GM23338 (cell line): ENCODE measurements around the gene ARHGDIA. TPM values are rescaled to one million over a fixed set of nuclear protein-coding genes. Genes with fewer than 3 reads are reported as not detected.

Experiments
- ATAC-seq: fragments of 200-7000 bp; cut with Tn5 transposase; 3 replicates; pipeline ENCODE4 v1.9.1; 2020
- DNase-seq: peaks from one replicate; pipeline ENCODE4 v3.0.0-alpha.2; 2015; ENCODE audit warnings: low spot score
- H2AFZ ChIP-seq: fragments of 200-600 bp; sonication (generic); 2 replicates; pipeline ENCODE4 v1.8.0; 2016; ENCODE audit warnings: antibody characterized with exemption, mild to moderate bottlenecking, moderate library complexity
- H3F3A ChIP-seq: fragments of 200-600 bp; sonication (generic); replicated peaks from 2 replicates; pipeline ENCODE4 v1.8.0; 2017; ENCODE audit warnings: antibody characterized with exemption, mixed run types, low read depth
- H3K27ac ChIP-seq: fragments of 200-600 bp; sonication (generic); 2 replicates; pipeline ENCODE4 v1.6.1; 2016; ENCODE audit warnings: low read depth
- H3K27me3 ChIP-seq: fragments of 200-600 bp; sonication (generic); 2 replicates; pipeline ENCODE4 v1.8.0; 2016; ENCODE audit warnings: mild to moderate bottlenecking, mixed run types, moderate library complexity; ENCODE audit not compliant: insufficient read depth
- H3K36me3 ChIP-seq: fragments of 200-600 bp; sonication (generic); 2 replicates; pipeline ENCODE4 v1.8.0; 2016; ENCODE audit warnings: mild to moderate bottlenecking; ENCODE audit not compliant: insufficient read depth
- H3K4me1 ChIP-seq: fragments of 200-600 bp; sonication (generic); 2 replicates; pipeline ENCODE4 v1.8.0; 2016; ENCODE audit warnings: mild to moderate bottlenecking, moderate library complexity; ENCODE audit not compliant: insufficient read depth
- H3K4me2 ChIP-seq: fragments of 200-600 bp; sonication (generic); 2 replicates; pipeline ENCODE4 v1.7.1; 2017; ENCODE audit warnings: mixed run types
- H3K4me3 ChIP-seq: fragments of 200-600 bp; sonication (generic); 2 replicates; pipeline ENCODE4 v1.6.1; 2016; ENCODE audit warnings: mixed run types
- H3K79me2 ChIP-seq: fragments of 200-600 bp; sonication (generic); replicated peaks from 2 replicates; pipeline ENCODE4 v1.8.0; 2017; ENCODE audit warnings: mild to moderate bottlenecking; ENCODE audit not compliant: insufficient read depth
- H3K9me2 ChIP-seq: fragments of 200-600 bp; sonication (generic); 2 replicates; pipeline ENCODE4 v1.8.0; 2017; ENCODE audit not compliant: insufficient read depth
- H4K20me1 ChIP-seq: fragments of 200-600 bp; sonication (generic); replicated peaks from 2 replicates; pipeline ENCODE4 v1.8.0; 2017; ENCODE audit warnings: mild to moderate bottlenecking; ENCODE audit not compliant: insufficient read depth
- H3K27ac Mint-ChIP-seq: 2 replicates; pipeline ENCODE4 v1.8.0; 2020; ENCODE audit warnings: inconsistent platforms, mild to moderate bottlenecking, moderate library complexity, mixed read lengths
- H3K27me3 Mint-ChIP-seq: 3 replicates; pipeline ENCODE4 v1.8.0; 2022; ENCODE audit warnings: low read depth, mild to moderate bottlenecking, moderate library complexity, mixed read lengths, inconsistent platforms; ENCODE audit not compliant: insufficient read depth, poor library complexity
- H3K36me3 Mint-ChIP-seq: 3 replicates; pipeline ENCODE4 v1.8.0; 2021; ENCODE audit warnings: low read depth, mild to moderate bottlenecking, inconsistent platforms, moderate library complexity, mixed read lengths
- H3K4me1 Mint-ChIP-seq: 3 replicates; pipeline ENCODE4 v1.8.0; 2020; ENCODE audit warnings: mild to moderate bottlenecking, inconsistent platforms, mixed read lengths
- H3K4me3 Mint-ChIP-seq: 3 replicates; pipeline ENCODE4 v1.8.0; 2021; ENCODE audit warnings: moderate library complexity, mild to moderate bottlenecking, inconsistent platforms, mixed read lengths
- H3K9me3 Mint-ChIP-seq: 3 replicates; pipeline ENCODE4 v1.8.0; 2020; ENCODE audit warnings: moderate library complexity, mild to moderate bottlenecking, inconsistent platforms, mixed read lengths
- EZH2 ChIP-seq: fragments of 200-600 bp; sonication (generic); IDR thresholded peaks from one replicate; pipeline ENCODE4 v1.8.0; 2017; ENCODE audit warnings: antibody characterized with exemption, mild to moderate bottlenecking, low read depth; ENCODE audit not compliant: unreplicated experiment
- EZH2phosphoT487 ChIP-seq: fragments of 200-600 bp; sonication (generic); IDR thresholded peaks from one replicate; pipeline ENCODE4 v1.8.1; 2018; ENCODE audit warnings: antibody characterized with exemption; ENCODE audit not compliant: unreplicated experiment
- JUNB ChIP-seq: IDR thresholded peaks from one replicate; pipeline ENCODE4 v1.6.1; 2016; ENCODE audit warnings: antibody characterized with exemption; ENCODE audit not compliant: unreplicated experiment
- NANOG ChIP-seq: IDR thresholded peaks from 2 replicates; pipeline ENCODE4 v1.6.1; 2016; ENCODE audit warnings: antibody characterized with exemption, borderline replicate concordance
- POLR2AphosphoS5 ChIP-seq: IDR thresholded peaks from 2 replicates; pipeline ENCODE4 v1.6.1; 2016; ENCODE audit warnings: antibody characterized with exemption, low read depth
- STAT1 ChIP-seq: IDR thresholded peaks from one replicate; pipeline ENCODE4 v1.6.1; 2016; ENCODE audit warnings: antibody characterized with exemption; ENCODE audit not compliant: unreplicated experiment
- ZNF114 ChIP-seq: fragments of 250-450 bp; sonication (Bioruptor Pico); IDR thresholded peaks from 2 replicates; pipeline ENCODE4 v1.5.0; 2020; ENCODE audit warnings: mild to moderate bottlenecking, moderate library complexity
- ZNF331 ChIP-seq: fragments of 250-450 bp; sonication (Bioruptor Pico); IDR thresholded peaks from 2 replicates; pipeline ENCODE4 v1.5.0; 2020; ENCODE audit warnings: low read depth, mild to moderate bottlenecking, moderate library complexity
- polyA plus RNA-seq: library from polyadenylated mRNA; unstranded; fragments of >200 nt; fragmentation: Nextera tagmentation; extraction: Ambion mirVana; gene quantifications from 2 replicates; pipeline ENCODE4 v1.2.1, GENCODE V29; 2016
- total RNA-seq: library from RNA; depleted of rRNA; stranded (reverse); fragments of >200 nt; shearing (Covaris generic); gene quantifications from 2 replicates; pipeline ENCODE4 v1.2.3, GENCODE V29; 2014
- TF ChIP-seq, protein P1 (sequence below): IDR thresholded peaks from one replicate; pipeline ENCODE4 v1.6.1; 2018; ENCODE audit warnings: antibody characterized with exemption; ENCODE audit not compliant: unreplicated experiment
- TF ChIP-seq, protein P2 (sequence below): IDR thresholded peaks from 2 replicates; pipeline ENCODE4 v1.6.1; 2016; ENCODE audit warnings: antibody characterized with exemption
- TF ChIP-seq, protein P3 (sequence below), 2 experiments: fragments of 200-600 bp in 1 of 2; sonication (generic) in 1 of 2; conservative IDR thresholded peaks; 2 replicates each; pipeline versions ENCODE4 v1.5.1 to v1.6.1; 2016 to 2017; ENCODE audit warnings: antibody characterized with exemption in 2 of 2, low read depth in 2 of 2, mild to moderate bottlenecking in 2 of 2, moderate library complexity in 1 of 2
- TF ChIP-seq, protein P4 (sequence below): fragments of 250-450 bp; sonication (Bioruptor Pico); IDR thresholded peaks from 2 replicates; pipeline ENCODE4 v1.5.0; 2020; ENCODE audit warnings: mild to moderate bottlenecking, moderate library complexity

ARHGDIA gene
- total and polyA plus RNA-seq, 2 experiments from 2014 or later: 125 to 140 TPM

DNA sequence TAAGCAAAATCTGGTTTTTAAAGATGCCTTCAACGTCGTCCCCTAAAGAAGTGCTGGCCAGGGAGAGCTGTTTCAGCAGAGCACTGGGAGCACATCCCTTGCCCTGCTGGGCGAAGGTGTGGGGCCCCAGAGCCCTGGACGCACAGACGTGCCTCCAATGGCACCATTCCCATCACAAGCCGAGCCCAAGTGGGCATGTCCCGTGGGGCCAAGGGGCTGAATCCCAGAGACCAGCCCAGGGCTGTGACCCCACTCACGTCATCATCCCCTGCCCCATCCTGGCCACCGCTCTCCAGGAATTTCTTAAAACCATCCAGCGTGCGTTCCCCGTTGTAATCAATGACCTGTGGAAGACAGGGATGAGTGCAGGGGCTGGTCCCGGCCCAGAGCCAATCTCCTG, 26.2 kb downstream of the ARHGDIA start (continued):
- TF ChIP-seq POLR2AphosphoS5 (no peak), JUNB (no peak), STAT1 (no peak)
- TF ChIP-seq, protein P1, sequence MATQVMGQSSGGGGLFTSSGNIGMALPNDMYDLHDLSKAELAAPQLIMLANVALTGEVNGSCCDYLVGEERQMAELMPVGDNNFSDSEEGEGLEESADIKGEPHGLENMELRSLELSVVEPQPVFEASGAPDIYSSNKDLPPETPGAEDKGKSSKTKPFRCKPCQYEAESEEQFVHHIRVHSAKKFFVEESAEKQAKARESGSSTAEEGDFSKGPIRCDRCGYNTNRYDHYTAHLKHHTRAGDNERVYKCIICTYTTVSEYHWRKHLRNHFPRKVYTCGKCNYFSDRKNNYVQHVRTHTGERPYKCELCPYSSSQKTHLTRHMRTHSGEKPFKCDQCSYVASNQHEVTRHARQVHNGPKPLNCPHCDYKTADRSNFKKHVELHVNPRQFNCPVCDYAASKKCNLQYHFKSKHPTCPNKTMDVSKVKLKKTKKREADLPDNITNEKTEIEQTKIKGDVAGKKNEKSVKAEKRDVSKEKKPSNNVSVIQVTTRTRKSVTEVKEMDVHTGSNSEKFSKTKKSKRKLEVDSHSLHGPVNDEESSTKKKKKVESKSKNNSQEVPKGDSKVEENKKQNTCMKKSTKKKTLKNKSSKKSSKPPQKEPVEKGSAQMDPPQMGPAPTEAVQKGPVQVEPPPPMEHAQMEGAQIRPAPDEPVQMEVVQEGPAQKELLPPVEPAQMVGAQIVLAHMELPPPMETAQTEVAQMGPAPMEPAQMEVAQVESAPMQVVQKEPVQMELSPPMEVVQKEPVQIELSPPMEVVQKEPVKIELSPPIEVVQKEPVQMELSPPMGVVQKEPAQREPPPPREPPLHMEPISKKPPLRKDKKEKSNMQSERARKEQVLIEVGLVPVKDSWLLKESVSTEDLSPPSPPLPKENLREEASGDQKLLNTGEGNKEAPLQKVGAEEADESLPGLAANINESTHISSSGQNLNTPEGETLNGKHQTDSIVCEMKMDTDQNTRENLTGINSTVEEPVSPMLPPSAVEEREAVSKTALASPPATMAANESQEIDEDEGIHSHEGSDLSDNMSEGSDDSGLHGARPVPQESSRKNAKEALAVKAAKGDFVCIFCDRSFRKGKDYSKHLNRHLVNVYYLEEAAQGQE: no peak

DNA sequence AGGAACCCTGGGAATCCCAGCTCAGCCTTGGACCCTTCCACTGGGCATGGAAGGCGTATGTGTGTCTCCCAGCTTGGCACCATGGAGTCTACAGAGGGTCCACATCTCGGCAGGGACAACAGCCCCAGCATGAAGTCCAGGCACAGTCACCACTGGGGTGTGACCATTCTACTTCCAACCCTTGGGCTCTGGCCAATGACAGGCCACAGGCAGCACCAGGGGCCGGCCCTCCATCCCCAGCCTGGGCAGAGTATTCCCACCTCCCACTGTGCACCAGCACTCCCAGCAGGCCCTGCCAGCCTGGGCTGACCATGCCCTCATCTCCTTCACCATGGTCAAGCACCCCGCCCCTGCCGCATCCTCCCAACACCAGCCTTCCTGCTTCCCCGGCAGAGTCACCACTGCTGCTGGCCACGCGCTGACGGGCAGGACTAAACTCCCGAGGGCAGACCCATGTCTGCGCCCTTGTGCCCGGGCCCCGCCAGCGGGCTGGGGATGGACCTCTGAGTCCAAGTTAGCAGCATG, 26.7 kb downstream of the ARHGDIA start:
- DNase-seq (no peak), ATAC-seq (no peak)
- Histone ChIP-seq H3K27me3 (no peaks in the 10 kb centered on the region), H3K4me2 (no peak overlapping the region), H3K79me2 (no peaks in the 10 kb centered on the region), H4K20me1 (peaks cover 6% of the 10 kb centered on the region; the same call in 1 of the 2 replicates), H3K4me1 (no peaks in the 10 kb centered on the region), H2AFZ (no peak overlapping the region), H3K9me2 (no peaks in the 10 kb centered on the region), H3K36me3 (peaks cover 7% of the 10 kb centered on the region; the same call in 1 of the 2 replicates), H3K4me3 (no peak overlapping the region), H3K27ac (no peak overlapping the region), H3F3A (peaks cover 8% of the 10 kb centered on the region; the same call in 1 of the 2 replicates)
- Mint-ChIP-seq H3K27ac (no peak overlapping the region), H3K36me3 (peaks cover 34% of the 10 kb centered on the region), H3K4me3 (no peak overlapping the region), H3K4me1 (no peaks in the 10 kb centered on the region; the same call in 2 of the 3 replicates), H3K27me3 (peaks cover 2% of the 10 kb centered on the region), H3K9me3 (no peaks in the 10 kb centered on the region)
- TF ChIP-seq, protein P2, sequence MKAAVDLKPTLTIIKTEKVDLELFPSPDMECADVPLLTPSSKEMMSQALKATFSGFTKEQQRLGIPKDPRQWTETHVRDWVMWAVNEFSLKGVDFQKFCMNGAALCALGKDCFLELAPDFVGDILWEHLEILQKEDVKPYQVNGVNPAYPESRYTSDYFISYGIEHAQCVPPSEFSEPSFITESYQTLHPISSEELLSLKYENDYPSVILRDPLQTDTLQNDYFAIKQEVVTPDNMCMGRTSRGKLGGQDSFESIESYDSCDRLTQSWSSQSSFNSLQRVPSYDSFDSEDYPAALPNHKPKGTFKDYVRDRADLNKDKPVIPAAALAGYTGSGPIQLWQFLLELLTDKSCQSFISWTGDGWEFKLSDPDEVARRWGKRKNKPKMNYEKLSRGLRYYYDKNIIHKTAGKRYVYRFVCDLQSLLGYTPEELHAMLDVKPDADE: no peak
- TF ChIP-seq NANOG (no peak), EZH2phosphoT487 (no peak), EZH2 (no peak), STAT1 (no peak), ZNF114 (no peak), POLR2AphosphoS5 (no peak), JUNB (no peak), ZNF331 (no peak)
- TF ChIP-seq, protein P3, sequence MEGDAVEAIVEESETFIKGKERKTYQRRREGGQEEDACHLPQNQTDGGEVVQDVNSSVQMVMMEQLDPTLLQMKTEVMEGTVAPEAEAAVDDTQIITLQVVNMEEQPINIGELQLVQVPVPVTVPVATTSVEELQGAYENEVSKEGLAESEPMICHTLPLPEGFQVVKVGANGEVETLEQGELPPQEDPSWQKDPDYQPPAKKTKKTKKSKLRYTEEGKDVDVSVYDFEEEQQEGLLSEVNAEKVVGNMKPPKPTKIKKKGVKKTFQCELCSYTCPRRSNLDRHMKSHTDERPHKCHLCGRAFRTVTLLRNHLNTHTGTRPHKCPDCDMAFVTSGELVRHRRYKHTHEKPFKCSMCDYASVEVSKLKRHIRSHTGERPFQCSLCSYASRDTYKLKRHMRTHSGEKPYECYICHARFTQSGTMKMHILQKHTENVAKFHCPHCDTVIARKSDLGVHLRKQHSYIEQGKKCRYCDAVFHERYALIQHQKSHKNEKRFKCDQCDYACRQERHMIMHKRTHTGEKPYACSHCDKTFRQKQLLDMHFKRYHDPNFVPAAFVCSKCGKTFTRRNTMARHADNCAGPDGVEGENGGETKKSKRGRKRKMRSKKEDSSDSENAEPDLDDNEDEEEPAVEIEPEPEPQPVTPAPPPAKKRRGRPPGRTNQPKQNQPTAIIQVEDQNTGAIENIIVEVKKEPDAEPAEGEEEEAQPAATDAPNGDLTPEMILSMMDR (conservative IDR thresholded peaks at IDR 0.05; ENCODE audit: low read depth in 2 of 2): no peak
- TF ChIP-seq, protein P4, sequence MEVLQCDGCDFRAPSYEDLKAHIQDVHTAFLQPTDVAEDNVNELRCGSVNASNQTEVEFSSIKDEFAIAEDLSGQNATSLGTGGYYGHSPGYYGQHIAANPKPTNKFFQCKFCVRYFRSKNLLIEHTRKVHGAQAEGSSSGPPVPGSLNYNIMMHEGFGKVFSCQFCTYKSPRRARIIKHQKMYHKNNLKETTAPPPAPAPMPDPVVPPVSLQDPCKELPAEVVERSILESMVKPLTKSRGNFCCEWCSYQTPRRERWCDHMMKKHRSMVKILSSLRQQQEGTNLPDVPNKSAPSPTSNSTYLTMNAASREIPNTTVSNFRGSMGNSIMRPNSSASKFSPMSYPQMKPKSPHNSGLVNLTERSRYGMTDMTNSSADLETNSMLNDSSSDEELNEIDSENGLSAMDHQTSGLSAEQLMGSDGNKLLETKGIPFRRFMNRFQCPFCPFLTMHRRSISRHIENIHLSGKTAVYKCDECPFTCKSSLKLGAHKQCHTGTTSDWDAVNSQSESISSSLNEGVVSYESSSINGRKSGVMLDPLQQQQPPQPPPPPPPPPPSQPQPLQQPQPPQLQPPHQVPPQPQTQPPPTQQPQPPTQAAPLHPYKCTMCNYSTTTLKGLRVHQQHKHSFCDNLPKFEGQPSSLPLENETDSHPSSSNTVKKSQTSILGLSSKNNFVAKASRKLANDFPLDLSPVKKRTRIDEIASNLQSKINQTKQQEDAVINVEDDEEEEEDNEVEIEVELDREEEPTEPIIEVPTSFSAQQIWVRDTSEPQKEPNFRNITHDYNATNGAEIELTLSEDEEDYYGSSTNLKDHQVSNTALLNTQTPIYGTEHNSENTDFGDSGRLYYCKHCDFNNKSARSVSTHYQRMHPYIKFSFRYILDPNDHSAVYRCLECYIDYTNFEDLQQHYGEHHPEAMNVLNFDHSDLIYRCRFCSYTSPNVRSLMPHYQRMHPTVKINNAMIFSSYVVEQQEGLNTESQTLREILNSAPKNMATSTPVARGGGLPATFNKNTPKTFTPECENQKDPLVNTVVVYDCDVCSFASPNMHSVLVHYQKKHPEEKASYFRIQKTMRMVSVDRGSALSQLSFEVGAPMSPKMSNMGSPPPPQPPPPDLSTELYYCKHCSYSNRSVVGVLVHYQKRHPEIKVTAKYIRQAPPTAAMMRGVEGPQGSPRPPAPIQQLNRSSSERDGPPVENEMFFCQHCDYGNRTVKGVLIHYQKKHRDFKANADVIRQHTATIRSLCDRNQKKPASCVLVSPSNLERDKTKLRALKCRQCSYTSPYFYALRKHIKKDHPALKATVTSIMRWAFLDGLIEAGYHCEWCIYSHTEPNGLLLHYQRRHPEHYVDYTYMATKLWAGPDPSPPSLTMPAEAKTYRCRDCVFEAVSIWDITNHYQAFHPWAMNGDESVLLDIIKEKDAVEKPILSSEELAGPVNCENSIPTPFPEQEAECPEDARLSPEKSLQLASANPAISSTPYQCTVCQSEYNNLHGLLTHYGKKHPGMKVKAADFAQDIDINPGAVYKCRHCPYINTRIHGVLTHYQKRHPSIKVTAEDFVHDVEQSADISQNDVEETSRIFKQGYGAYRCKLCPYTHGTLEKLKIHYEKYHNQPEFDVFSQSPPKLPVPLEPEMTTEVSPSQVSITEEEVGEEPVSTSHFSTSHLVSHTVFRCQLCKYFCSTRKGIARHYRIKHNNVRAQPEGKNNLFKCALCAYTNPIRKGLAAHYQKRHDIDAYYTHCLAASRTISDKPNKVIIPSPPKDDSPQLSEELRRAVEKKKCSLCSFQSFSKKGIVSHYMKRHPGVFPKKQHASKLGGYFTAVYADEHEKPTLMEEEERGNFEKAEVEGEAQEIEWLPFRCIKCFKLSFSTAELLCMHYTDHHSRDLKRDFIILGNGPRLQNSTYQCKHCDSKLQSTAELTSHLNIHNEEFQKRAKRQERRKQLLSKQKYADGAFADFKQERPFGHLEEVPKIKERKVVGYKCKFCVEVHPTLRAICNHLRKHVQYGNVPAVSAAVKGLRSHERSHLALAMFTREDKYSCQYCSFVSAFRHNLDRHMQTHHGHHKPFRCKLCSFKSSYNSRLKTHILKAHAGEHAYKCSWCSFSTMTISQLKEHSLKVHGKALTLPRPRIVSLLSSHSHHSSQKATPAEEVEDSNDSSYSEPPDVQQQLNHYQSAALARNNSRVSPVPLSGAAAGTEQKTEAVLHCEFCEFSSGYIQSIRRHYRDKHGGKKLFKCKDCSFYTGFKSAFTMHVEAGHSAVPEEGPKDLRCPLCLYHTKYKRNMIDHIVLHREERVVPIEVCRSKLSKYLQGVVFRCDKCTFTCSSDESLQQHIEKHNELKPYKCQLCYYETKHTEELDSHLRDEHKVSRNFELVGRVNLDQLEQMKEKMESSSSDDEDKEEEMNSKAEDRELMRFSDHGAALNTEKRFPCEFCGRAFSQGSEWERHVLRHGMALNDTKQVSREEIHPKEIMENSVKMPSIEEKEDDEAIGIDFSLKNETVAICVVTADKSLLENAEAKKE: no peak
